Loucy (cell line): Measurements from ENCODE around the gene MSMO1.

ENCODE experiments used
- H2AFZ ChIP-seq: fragments of 200-600 bp; sonication (generic); 2 replicates; pipeline ENCODE4 v1.6.0; 2016; ENCODE audit warnings: antibody characterized with exemption, mild to moderate bottlenecking, low read length, moderate library complexity
- H3F3A ChIP-seq: fragments of 200-600 bp; 2 replicates; pipeline ENCODE4 v1.6.0; 2016; ENCODE audit warnings: antibody characterized with exemption, low read depth, mild to moderate bottlenecking
- H3K27me3 ChIP-seq: fragments of 200-600 bp; sonication (generic); 2 replicates; pipeline ENCODE4 v1.6.1; 2014; ENCODE audit warnings: low read length, mild to moderate bottlenecking; ENCODE audit not compliant: insufficient read depth, poor library complexity, severe bottlenecking
- H3K36me3 ChIP-seq: fragments of 200-600 bp; sonication (generic); 2 replicates; pipeline ENCODE4 v1.6.1; 2016; ENCODE audit warnings: low read length; ENCODE audit not compliant: insufficient read depth
- H3K4me1 ChIP-seq: fragments of 200-600 bp; sonication (generic); 2 replicates; pipeline ENCODE4 v1.5.1; 2014; ENCODE audit warnings: low read length, mild to moderate bottlenecking; ENCODE audit not compliant: insufficient read depth, poor library complexity, severe bottlenecking
- H3K4me2 ChIP-seq: fragments of 200-600 bp; sonication (generic); 2 replicates; pipeline ENCODE4 v1.6.0; 2014; ENCODE audit warnings: antibody characterized with exemption, low read length, low read depth, mild to moderate bottlenecking; ENCODE audit not compliant: poor library complexity, severe bottlenecking
- H3K4me3 ChIP-seq: fragments of 200-600 bp; sonication (generic); 2 replicates; pipeline ENCODE4 v1.5.1; 2014; ENCODE audit warnings: low read length, mild to moderate bottlenecking, mixed read lengths; ENCODE audit not compliant: poor library complexity, severe bottlenecking
- H3K79me2 ChIP-seq: fragments of 200-600 bp; sonication (generic); 2 replicates; pipeline ENCODE4 v1.6.1; 2014; ENCODE audit warnings: low read length; ENCODE audit not compliant: insufficient read depth
- H3K9ac ChIP-seq: fragments of 200-600 bp; sonication (generic); 2 replicates; pipeline ENCODE4 v1.6.0; 2014; ENCODE audit warnings: mild to moderate bottlenecking, low read depth, low read length, moderate library complexity; ENCODE audit not compliant: poor library complexity, severe bottlenecking
- H3K9me2 ChIP-seq: fragments of 200-600 bp; sonication (generic); replicated peaks from 2 replicates; pipeline ENCODE4 v1.6.1; 2016; ENCODE audit warnings: low read depth, low read length, mixed read lengths
- H3K9me3 ChIP-seq: fragments of 200-600 bp; sonication (generic); 2 replicates; pipeline ENCODE4 v1.6.1; 2014; ENCODE audit warnings: mild to moderate bottlenecking, antibody characterized with exemption, low read length, low read depth; ENCODE audit not compliant: insufficient read depth
- H4K20me1 ChIP-seq: fragments of 200-600 bp; sonication (generic); 2 replicates; pipeline ENCODE4 v1.6.0; 2014; ENCODE audit warnings: antibody characterized with exemption, low read length, mild to moderate bottlenecking; ENCODE audit not compliant: insufficient read depth, poor library complexity, severe bottlenecking
- EZH2phosphoT487 ChIP-seq: fragments of 200-600 bp; IDR thresholded peaks from 2 replicates; pipeline ENCODE4 v1.6.1; 2018; ENCODE audit warnings: antibody characterized with exemption, mild to moderate bottlenecking, moderate library complexity, borderline replicate concordance
- TF ChIP-seq, protein P1 (sequence below): fragments of 200-600 bp; sonication (generic); conservative IDR thresholded peaks from 2 replicates; pipeline ENCODE4 v1.5.1; 2014; ENCODE audit warnings: mild to moderate bottlenecking, antibody characterized with exemption, low read length

MSMO1 gene

DNA sequence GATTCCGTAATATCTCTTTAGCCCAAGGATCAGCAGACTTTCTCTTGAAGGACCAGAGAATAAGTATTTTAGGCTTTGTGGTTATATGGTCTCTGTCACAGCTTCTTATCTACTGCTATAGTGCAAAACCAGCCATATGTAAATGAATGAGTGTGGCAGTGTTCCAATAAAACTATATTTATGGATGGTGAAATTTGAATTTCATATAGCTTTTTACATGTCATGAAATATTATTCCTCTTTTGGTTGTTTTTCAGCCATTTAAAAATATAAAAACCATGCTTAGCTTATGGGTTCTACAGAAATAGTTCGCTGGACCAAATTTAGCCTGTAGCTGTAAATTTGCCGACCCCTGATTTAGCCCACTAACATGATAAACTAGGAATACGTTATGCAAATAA is 18.0 kb upstream of the MSMO1 start:
- H3K9me2 ChIP-seq, result no peaks in the 10 kb centered on the region
- H3K9me3 ChIP-seq, result no peaks in the 10 kb centered on the region
- H3K9ac ChIP-seq, result no peak overlapping the region
- H3F3A ChIP-seq, result no peaks in the 10 kb centered on the region
- no peak overlapping the region for H2AFZ ChIP-seq
- peaks cover 39% of the 10 kb centered on the region; the same call in 1 of the 2 replicates for H3K36me3 ChIP-seq
- no peaks in the 10 kb centered on the region for H3K79me2 ChIP-seq
- no peaks in the 10 kb centered on the region for H3K27me3 ChIP-seq
- no peak overlapping the region for H3K4me2 ChIP-seq
- no peaks in the 10 kb centered on the region for H4K20me1 ChIP-seq
- TF ChIP-seq EZH2phosphoT487, result no peak
- TF ChIP-seq, protein P1, sequence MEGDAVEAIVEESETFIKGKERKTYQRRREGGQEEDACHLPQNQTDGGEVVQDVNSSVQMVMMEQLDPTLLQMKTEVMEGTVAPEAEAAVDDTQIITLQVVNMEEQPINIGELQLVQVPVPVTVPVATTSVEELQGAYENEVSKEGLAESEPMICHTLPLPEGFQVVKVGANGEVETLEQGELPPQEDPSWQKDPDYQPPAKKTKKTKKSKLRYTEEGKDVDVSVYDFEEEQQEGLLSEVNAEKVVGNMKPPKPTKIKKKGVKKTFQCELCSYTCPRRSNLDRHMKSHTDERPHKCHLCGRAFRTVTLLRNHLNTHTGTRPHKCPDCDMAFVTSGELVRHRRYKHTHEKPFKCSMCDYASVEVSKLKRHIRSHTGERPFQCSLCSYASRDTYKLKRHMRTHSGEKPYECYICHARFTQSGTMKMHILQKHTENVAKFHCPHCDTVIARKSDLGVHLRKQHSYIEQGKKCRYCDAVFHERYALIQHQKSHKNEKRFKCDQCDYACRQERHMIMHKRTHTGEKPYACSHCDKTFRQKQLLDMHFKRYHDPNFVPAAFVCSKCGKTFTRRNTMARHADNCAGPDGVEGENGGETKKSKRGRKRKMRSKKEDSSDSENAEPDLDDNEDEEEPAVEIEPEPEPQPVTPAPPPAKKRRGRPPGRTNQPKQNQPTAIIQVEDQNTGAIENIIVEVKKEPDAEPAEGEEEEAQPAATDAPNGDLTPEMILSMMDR, result no peak
- no peaks in the 10 kb centered on the region for H3K4me1 ChIP-seq
- H3K4me3 ChIP-seq, result no peak overlapping the region

DNA sequence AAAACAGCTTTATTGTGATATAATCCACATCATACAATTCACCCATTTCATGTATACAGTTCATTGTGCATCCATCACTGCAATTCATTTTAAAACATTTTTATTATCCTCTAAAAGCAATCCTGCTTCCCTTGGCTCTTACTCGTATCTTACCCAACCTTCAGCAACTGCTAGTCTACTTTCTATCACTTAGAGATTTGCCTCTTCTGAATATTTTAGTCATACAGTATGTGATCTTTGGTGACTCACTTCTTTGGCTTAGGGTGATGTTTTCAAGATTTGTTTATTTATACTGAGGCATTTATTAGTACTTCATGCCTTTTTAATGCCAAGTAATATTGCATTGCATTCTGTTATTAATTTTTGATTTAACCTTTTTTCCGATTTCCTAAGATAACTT is 15.0 kb upstream of the MSMO1 start:
- Histone ChIP-seq H3K9ac (no peak overlapping the region), H4K20me1 (no peaks in the 10 kb centered on the region), H2AFZ (no peak overlapping the region), H3K36me3 (peaks cover 40% of the 10 kb centered on the region; the same call in 1 of the 2 replicates), H3F3A (no peaks in the 10 kb centered on the region), H3K4me2 (no peak overlapping the region), H3K9me2 (no peaks in the 10 kb centered on the region), H3K79me2 (no peaks in the 10 kb centered on the region), H3K4me1 (no peaks in the 10 kb centered on the region), H3K9me3 (no peaks in the 10 kb centered on the region), H3K27me3 (no peaks in the 10 kb centered on the region), H3K4me3 (no peak overlapping the region)
- TF ChIP-seq, protein P1, result no peak
- no peak for TF ChIP-seq EZH2phosphoT487

DNA sequence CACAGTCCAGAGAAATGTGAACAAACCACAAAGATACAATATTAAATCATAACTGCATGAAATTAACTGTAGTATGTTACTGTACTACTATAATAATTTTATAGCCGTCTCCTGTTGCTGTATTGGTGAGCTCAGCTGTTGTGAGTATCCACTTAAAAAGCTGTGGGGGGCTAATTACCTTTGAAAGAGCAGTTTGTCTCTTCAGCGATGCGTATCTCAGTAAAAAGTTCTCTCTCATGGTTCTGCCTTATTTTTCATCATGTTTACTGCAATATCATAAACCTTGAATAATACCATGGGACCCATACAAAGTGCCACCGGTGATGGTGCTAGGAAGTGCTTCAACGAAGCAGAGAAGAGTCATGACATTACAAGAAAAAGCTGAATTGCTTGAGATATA is 8.4 kb upstream of the MSMO1 start:
- no peak overlapping the region for H3K9ac ChIP-seq
- H3K4me1 ChIP-seq, result no peaks in the 10 kb centered on the region
- peaks cover 24% of the 10 kb centered on the region; the same call in 1 of the 2 replicates for H3K36me3 ChIP-seq
- no peaks in the 10 kb centered on the region for H3K27me3 ChIP-seq
- no peak overlapping the region for H3K4me3 ChIP-seq
- TF ChIP-seq, protein P1, result no peak
- no peak for TF ChIP-seq EZH2phosphoT487
- no peaks in the 10 kb centered on the region for H3K9me2 ChIP-seq
- no peak overlapping the region for H2AFZ ChIP-seq
- H3K9me3 ChIP-seq, result no peaks in the 10 kb centered on the region
- no peaks in the 10 kb centered on the region for H3K79me2 ChIP-seq
- no peaks in the 10 kb centered on the region for H3F3A ChIP-seq
- no peak overlapping the region for H3K4me2 ChIP-seq
- H4K20me1 ChIP-seq, result no peaks in the 10 kb centered on the region
